Progenitor cell of endocrine pancreas (in vitro differentiated cells): ENCODE measurements around the gene SNRNP48. TPM values are rescaled to one million over a fixed set of nuclear protein-coding genes. Genes with fewer than 3 reads are reported as not detected.

ENCODE experiments used
- DNase-seq: peaks from one replicate; pipeline ENCODE4 v3.0.0; 2021; ENCODE audit warnings: low spot score; ENCODE audit not compliant: unreplicated experiment
- H3K27ac Mint-ChIP-seq: 2 replicates; pipeline ENCODE4 v1.8.0; 2021; ENCODE audit warnings: mild to moderate bottlenecking, moderate library complexity, mixed read lengths
- H3K27me3 Mint-ChIP-seq: 2 replicates; pipeline ENCODE4 v1.8.0; 2021; ENCODE audit warnings: mixed read lengths
- H3K36me3 Mint-ChIP-seq: 2 replicates; pipeline ENCODE4 v1.8.0; 2022; ENCODE audit warnings: mixed read lengths; ENCODE audit not compliant: insufficient read depth
- H3K4me1 Mint-ChIP-seq: 2 replicates; pipeline ENCODE4 v1.8.0; 2021; ENCODE audit warnings: low read depth, mixed read lengths
- H3K4me3 Mint-ChIP-seq: 2 replicates; pipeline ENCODE4 v1.8.0; 2021; ENCODE audit warnings: low read depth, mild to moderate bottlenecking, moderate library complexity, mixed read lengths
- H3K9me3 Mint-ChIP-seq: 2 replicates; pipeline ENCODE4 v1.8.0; 2021; ENCODE audit warnings: low read depth, mixed read lengths
- total RNA-seq: library from RNA; stranded (reverse); gene quantifications from 2 replicates; pipeline ENCODE4 v1.2.1, GENCODE V29; 2021
- TF ChIP-seq, protein P1 (sequence below): fragments of 200-600 bp; sonication (generic); IDR thresholded peaks from one replicate; pipeline ENCODE4 v1.5.0; 2021; ENCODE audit warnings: antibody characterized with exemption, mild to moderate bottlenecking; ENCODE audit not compliant: unreplicated experiment

SNRNP48 gene
- total RNA-seq, 1 donor from 2014 or later = 19.2 TPM

DNA sequence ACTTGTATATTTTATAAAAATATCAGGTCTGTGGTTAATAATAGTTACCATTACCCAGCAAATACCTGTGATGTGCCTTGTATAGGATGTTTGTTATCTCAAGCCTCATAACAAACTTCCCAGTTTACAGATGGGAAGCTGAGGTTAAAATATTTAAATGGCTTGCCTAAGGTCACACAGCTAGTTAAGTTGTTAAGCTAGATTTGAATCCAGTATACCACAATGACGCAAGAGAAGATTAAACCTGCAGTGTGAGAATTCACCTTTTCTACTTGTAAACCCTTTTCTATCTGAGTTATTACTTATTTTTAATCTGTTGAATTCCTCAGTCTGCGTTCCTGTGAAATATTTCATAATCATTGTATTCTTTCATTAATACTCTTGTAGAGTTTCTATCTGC, 43.6 kb upstream of the SNRNP48 start:
- TF ChIP-seq, protein P1, sequence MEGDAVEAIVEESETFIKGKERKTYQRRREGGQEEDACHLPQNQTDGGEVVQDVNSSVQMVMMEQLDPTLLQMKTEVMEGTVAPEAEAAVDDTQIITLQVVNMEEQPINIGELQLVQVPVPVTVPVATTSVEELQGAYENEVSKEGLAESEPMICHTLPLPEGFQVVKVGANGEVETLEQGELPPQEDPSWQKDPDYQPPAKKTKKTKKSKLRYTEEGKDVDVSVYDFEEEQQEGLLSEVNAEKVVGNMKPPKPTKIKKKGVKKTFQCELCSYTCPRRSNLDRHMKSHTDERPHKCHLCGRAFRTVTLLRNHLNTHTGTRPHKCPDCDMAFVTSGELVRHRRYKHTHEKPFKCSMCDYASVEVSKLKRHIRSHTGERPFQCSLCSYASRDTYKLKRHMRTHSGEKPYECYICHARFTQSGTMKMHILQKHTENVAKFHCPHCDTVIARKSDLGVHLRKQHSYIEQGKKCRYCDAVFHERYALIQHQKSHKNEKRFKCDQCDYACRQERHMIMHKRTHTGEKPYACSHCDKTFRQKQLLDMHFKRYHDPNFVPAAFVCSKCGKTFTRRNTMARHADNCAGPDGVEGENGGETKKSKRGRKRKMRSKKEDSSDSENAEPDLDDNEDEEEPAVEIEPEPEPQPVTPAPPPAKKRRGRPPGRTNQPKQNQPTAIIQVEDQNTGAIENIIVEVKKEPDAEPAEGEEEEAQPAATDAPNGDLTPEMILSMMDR = no peak
- Mint-ChIP-seq H3K9me3 (no peaks in the 10 kb centered on the region), H3K27me3 (no peaks in the 10 kb centered on the region), H3K36me3 (peaks cover 9% of the 10 kb centered on the region), H3K4me1 (peaks cover 49% of the 10 kb centered on the region), H3K4me3 (no peak overlapping the region), H3K27ac (peak overlapping the region; percentile 55)
- DNase-seq = no peak

DNA sequence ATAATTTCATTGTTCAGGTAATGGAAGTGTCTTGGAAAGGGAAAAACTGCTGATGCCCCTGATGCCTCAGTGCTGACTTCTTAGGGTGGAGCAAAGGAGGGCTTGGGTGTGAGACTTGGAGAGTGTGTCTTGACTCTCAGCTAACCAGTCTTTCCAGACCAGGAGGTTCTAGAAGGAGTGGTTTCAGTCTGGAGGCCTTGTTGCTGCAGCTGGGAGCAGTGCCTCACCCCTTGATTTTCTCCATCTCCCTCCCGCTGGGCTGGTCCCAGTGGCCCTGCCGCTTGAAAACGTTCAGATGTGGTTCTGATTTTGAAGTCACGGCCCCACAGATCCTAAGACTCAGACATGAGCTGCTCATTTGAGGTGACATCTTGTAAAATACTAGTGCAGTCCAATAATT, 43.1 kb upstream of the SNRNP48 start:
- TF ChIP-seq, protein P1 = no peak
- H3K27me3 Mint-ChIP-seq = no peaks in the 10 kb centered on the region
- H3K27ac Mint-ChIP-seq = peak overlapping the region; percentile 55
- peaks cover 53% of the 10 kb centered on the region for H3K4me1 Mint-ChIP-seq
- no peaks in the 10 kb centered on the region for H3K9me3 Mint-ChIP-seq
- no peak for DNase-seq
- H3K36me3 Mint-ChIP-seq = peaks cover 13% of the 10 kb centered on the region
- H3K4me3 Mint-ChIP-seq = peak overlapping the region; percentile 2

DNA sequence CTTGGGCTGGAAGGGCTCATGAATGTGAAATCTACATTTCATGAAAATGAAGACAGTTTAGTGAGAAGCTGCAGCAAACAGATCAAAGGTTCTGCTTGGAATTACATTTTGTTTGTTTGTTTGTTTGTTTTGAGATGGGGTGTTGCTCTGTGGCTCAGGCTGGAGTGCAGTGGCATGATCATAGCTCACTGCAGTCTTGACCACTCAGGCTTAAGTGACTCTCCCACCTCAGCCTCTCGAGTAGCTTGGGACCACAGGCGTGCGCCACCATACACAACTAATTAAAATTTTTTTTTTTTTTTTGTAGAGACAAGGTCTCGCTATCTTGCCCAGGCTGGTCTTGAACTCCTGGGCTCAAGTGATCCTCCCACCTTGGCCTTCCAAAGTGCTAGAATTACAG, 42.7 kb upstream of the SNRNP48 start:
- Mint-ChIP-seq H3K4me3 (peak overlapping the region; percentile 2), H3K27me3 (no peaks in the 10 kb centered on the region), H3K4me1 (peaks cover 55% of the 10 kb centered on the region)

DNA sequence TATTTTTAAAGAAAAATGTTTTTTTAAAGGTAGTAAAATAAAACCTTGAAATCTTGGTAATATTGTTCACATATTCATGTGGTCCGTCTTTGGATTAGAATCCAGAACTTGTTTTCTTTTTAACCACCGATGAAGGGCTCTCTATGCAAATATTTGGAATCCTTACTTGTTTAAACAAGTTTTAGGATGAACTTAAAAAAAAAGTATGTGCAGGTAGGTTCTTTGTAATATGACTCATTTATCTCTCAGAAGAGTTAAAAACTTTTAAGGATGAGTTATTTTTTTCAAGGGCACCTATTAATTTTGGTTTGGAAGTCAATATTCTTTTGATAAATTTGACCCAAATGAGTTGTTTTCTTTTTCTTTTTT, 39.6 kb upstream of the SNRNP48 start:
- Mint-ChIP-seq H3K4me3 (no peak overlapping the region), H3K27ac (no peak overlapping the region), H3K4me1 (peaks cover 59% of the 10 kb centered on the region), H3K36me3 (peaks cover 17% of the 10 kb centered on the region), H3K9me3 (no peaks in the 10 kb centered on the region), H3K27me3 (no peaks in the 10 kb centered on the region)
- DNase-seq = no peak
- TF ChIP-seq, protein P1 = no peak

More for the DNA sequence above, 42.7 kb upstream of the SNRNP48 start:
- peaks cover 15% of the 10 kb centered on the region for H3K36me3 Mint-ChIP-seq
- H3K27ac Mint-ChIP-seq = peak overlapping the region; percentile 84
- no peaks in the 10 kb centered on the region for H3K9me3 Mint-ChIP-seq
- TF ChIP-seq, protein P1 = no peak
- no peak for DNase-seq

DNA sequence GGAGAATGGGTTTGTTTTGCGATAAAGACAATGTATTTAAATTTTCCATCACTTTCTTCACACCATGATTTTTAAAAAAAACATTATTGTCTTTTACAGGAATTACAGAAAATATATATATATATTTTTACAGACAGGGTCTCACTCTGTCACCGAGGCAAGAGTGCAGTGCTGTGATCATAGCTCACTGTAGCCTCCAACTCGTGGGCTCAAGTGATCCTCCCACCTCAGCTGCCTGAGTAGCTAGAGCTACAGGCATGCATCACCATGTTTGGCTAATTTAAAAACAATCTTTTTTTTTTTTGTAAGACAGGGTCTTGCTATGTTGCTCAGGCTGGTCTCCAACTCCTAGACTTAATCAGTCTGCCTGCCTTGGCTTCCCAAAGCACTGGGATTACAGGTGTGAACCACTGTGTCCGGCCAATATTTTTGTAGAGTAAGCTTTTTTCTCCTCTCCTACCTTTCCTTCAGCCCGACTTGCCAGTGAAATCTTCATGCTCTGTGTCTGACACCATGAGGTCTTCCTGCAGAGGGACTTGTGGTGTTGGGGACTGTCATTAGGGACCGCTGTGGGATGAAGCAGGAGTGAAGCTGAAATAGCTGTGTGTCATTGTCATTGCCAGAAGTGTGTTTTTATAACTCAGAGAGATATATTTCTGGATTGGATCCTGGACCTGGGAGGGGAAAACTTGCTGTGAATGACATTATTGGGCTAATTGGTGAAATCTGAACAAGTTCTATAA, 35.3 kb upstream of the SNRNP48 start:
- Mint-ChIP-seq H3K4me3 (no peak overlapping the region), H3K27ac (peak overlapping the region; percentile 88), H3K27me3 (no peaks in the 10 kb centered on the region), H3K9me3 (no peaks in the 10 kb centered on the region), H3K4me1 (peaks cover 43% of the 10 kb centered on the region), H3K36me3 (peaks cover 31% of the 10 kb centered on the region)
- no peak for DNase-seq
- TF ChIP-seq, protein P1 = no peak
